Measurements from ENCODE around the gene SYVN1. TPM values are rescaled to one million over a fixed set of nuclear protein-coding genes. Genes with fewer than 3 reads are reported as not detected.
"Not testable (repeated sequence)": the region's sequence is repeated elsewhere in the genome, so short reads cannot be mapped to it uniquely, and the experiment has no call there.

Gene SYVN1
- total RNA-seq, 1 donor from 2014 or later, result 68.1 TPM

GRCh38 chr11:65180877-65181568, 46.7 kb upstream of the SYVN1 start:
- peak; percentile 51 for TF ChIP-seq CTCF (IDR thresholded peaks at IDR 0.05)
- no peaks in the 10 kb centered on the region for H3K9me3 ChIP-seq
- peak overlapping the region; percentile 95 for H3K27ac ChIP-seq
- intact Hi-C loops (cut with DNase I), result no loop called here
- peak overlapping the region; percentile 98 for H3K4me3 ChIP-seq
- ATAC-seq, result peak; percentile 69 to 85
- peak; percentile 79 for DNase-seq
- no peaks in the 10 kb centered on the region for H3K27me3 ChIP-seq (ENCODE audit: low read depth)
- peaks cover 20% of the 10 kb centered on the region for H3K36me3 ChIP-seq
- H3K4me1 ChIP-seq, result peaks cover 32% of the 10 kb centered on the region

- H3K27ac ChIP-seq; H3K4me3 ChIP-seq; intact Hi-C loops (cut with DNase I); DNase-seq; ATAC-seq; H3K27me3 ChIP-seq (ENCODE audit: low read depth); H3K36me3 ChIP-seq; H3K9me3 ChIP-seq; H3K4me1 ChIP-seq: not testable (repeated sequence)
These were observed 40.3 kb upstream of the SYVN1 start for GRCh38 chr11:65174571-65175010.

GRCh38 chr11:65172600-65172999, 38.3 kb upstream of the SYVN1 start:
- TF ChIP-seq CTCF (IDR thresholded peaks at IDR 0.05), result no peak
- Histone ChIP-seq H3K36me3 (no peaks in the 10 kb centered on the region), H3K27ac (no peak overlapping the region), H3K27me3 (ENCODE audit: low read depth) (no peaks in the 10 kb centered on the region), H3K4me3 (no peak overlapping the region), H3K9me3 (no peaks in the 10 kb centered on the region), H3K4me1 (no peaks in the 10 kb centered on the region)
- no peak for DNase-seq
- no peak for ATAC-seq
- intact Hi-C loops (cut with DNase I), result no loop called here

- ATAC-seq, result peak in 1 of 2 donors; percentile 14
- no peaks in the 10 kb centered on the region for H3K27me3 ChIP-seq (ENCODE audit: low read depth)
- H3K9me3 ChIP-seq, result no peaks in the 10 kb centered on the region
- TF ChIP-seq CTCF (IDR thresholded peaks at IDR 0.05), result no peak
- intact Hi-C loops (cut with DNase I), result no loop called here
- H3K4me3 ChIP-seq, result no peak within 1 kb of the TSS
- no peak within 1 kb of the TSS for H3K27ac ChIP-seq
- H3K4me1 ChIP-seq, result no peaks in the 10 kb centered on the region
- no peak for DNase-seq
- H3K36me3 ChIP-seq, result no peaks in the 10 kb centered on the region
These were observed 35.8 kb upstream of the SYVN1 start, which contains the start of gene SPDYC for GRCh38 chr11:65170058-65170534. Gene SPDYC, plus strand, starts transcription at chr11:65170233. Its CDS starts 1,125 bp downstream, at chr11:65171358.

- intact Hi-C loops (cut with DNase I), result no loop called here
- Histone ChIP-seq H3K9me3 (no peaks in the 10 kb centered on the region), H3K4me3 (no peak overlapping the region), H3K36me3 (no peaks in the 10 kb centered on the region), H3K4me1 (no peaks in the 10 kb centered on the region), H3K27ac (no peak overlapping the region), H3K27me3 (ENCODE audit: low read depth) (no peaks in the 10 kb centered on the region)
- no peak for TF ChIP-seq CTCF (IDR thresholded peaks at IDR 0.05)
- DNase-seq (no peak), ATAC-seq (no peak)
These were observed 34.9 kb upstream of the SYVN1 start for GRCh38 chr11:65169164-65169641.

GRCh38 chr11:65167656-65168055, 33.3 kb upstream of the SYVN1 start:
- TF ChIP-seq CTCF (IDR thresholded peaks at IDR 0.05), result no peak
- Histone ChIP-seq H3K9me3 (no peaks in the 10 kb centered on the region), H3K27ac (no peak overlapping the region), H3K4me3 (no peak overlapping the region), H3K4me1 (no peaks in the 10 kb centered on the region), H3K36me3 (no peaks in the 10 kb centered on the region), H3K27me3 (ENCODE audit: low read depth) (no peaks in the 10 kb centered on the region)
- ATAC-seq (no peak), DNase-seq (no peak)
- intact Hi-C loops (cut with DNase I), result no loop called here
